GM12874 (cell line): ENCODE data around the gene ASAH2.
A peak's percentile ranks its signal among the peaks of the same experiment; 100 is the strongest.

Experiments used
- TF ChIP-seq, protein P1 (sequence below): IDR thresholded peaks from 2 replicates; pipeline ENCODE4 v1.5.1; 2011; ENCODE audit warnings: low read depth, mild to moderate bottlenecking, control low read depth, low read length, moderate library complexity; ENCODE audit not compliant: insufficient read depth

ASAH2 gene

DNA sequence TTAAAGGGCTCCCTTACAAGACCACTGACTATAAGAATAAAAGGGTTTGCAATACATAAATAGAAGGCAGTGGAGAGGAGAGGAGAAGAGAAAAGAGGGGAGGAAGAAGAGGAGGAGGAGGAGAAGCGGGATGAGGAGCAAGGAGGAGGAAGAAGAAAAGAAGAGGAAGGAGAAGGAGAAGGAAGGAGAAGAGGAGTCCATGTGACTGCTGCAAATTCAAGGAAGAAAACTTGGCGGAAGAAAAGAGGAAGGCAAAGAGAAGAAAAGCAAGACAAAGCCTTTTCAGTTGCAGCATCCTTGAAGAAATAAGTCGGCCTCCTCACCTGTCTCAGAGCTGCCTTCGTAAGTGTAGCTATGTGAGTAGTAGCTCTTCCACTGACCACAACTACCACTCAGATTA, 22.6 kb downstream of the ASAH2 start:
- TF ChIP-seq, protein P1, sequence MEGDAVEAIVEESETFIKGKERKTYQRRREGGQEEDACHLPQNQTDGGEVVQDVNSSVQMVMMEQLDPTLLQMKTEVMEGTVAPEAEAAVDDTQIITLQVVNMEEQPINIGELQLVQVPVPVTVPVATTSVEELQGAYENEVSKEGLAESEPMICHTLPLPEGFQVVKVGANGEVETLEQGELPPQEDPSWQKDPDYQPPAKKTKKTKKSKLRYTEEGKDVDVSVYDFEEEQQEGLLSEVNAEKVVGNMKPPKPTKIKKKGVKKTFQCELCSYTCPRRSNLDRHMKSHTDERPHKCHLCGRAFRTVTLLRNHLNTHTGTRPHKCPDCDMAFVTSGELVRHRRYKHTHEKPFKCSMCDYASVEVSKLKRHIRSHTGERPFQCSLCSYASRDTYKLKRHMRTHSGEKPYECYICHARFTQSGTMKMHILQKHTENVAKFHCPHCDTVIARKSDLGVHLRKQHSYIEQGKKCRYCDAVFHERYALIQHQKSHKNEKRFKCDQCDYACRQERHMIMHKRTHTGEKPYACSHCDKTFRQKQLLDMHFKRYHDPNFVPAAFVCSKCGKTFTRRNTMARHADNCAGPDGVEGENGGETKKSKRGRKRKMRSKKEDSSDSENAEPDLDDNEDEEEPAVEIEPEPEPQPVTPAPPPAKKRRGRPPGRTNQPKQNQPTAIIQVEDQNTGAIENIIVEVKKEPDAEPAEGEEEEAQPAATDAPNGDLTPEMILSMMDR: no peak

DNA sequence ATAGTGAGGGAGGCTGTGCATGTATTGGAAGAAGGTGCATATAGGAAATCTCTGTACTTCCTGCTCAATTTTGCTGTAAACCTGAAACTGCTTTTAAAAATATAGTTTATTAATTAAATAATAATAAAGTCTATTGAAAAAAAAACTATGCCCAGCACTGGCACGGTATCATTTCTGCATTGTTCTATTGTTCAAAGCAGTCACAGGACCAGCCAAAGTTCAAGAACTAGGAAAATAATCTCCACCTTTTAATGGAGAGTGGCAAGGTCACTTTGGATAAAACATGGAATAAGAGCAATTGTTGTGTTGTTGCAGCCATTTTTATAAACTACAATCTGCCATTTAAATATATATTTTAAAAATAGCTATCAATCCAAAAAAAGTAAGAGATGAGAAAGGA, 24.7 kb downstream of the ASAH2 start:
- TF ChIP-seq, protein P1: no peak

DNA sequence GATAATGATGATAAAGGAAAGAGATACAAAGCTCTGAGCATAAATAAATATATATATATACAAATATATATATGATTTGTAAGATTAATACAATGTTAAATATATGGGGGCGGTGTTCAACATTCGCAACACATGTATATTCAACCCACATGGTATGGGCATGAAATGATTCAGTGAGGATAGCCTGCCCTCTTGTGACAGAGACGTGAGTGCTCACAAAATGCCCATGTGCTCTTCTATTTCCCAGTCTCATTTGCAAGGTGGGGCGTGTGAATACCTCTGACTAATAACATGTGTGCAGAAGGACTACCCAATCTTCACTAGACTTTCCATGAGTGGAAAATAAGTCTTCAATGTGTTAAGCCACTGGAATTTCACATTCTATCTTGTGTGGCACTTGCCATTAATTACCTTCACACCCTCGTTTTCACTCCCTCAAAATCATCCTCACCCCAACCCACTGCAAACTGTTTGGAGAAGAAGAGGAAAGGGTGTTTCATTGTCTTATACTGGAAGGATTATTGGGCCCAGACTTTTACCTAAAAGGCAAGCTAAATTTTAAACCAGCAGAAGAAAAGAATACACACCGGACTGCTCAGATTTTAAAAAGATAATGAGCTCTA, 26.9 kb downstream of the ASAH2 start:
- TF ChIP-seq, protein P1: peak; percentile 60

DNA sequence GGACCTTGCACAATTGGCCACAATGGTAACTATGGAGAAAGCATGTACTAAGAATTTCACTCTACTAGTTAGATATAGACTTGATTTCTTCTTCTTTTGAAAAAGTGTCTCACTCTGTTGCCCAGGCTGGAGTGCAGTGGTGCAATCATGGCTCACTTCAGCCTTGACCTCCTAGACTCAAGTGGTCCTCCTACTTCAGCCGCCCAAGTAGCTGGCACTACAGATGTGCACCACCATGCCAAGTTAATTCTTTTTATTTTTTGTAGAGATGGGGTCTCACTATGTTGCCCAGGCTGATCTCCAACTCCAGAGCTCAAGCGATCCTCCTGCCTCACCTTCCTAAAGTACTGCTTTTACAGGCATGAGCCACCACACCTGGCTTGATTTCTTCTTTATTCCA, 29.1 kb downstream of the ASAH2 start:
- TF ChIP-seq, protein P1: no peak

DNA sequence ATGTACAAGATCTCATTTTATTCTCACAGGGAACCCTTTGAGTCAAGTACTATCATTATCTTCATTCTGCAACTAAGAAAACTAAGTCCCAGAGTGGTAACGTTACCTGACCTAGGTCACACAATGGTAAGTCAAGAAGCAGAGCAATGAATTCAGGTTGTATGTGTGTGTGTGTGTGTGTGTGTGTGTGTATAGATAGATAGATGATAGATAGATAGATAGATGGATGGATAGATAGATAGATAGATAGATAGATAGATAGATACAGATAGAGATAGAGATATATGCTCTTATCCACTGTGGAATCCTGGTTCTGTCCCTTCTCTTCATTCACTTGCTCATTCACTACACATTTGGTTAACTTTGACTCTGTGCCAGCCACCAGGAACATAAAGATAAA, 29.8 kb downstream of the ASAH2 start:
- TF ChIP-seq, protein P1: no peak

DNA sequence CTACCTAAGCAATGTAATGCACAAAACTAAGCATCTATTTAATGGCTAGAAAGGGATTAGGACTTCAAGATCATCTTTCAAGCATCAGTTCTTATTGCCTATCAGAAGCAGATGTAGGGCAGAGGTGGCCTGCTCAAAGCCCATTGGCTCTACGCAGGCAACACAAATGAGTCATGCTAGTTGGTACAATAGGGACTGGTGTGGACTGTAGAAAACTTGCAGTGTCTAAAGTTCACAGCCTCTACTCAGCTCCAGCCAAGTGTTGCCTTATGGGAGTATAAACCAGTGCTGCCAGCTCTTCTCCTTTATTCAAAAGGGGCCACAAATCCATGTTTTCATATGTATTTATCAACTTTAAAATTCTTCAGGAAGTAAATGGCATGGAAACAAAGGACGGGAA, 31.7 kb downstream of the ASAH2 start:
- TF ChIP-seq, protein P1: no peak

DNA sequence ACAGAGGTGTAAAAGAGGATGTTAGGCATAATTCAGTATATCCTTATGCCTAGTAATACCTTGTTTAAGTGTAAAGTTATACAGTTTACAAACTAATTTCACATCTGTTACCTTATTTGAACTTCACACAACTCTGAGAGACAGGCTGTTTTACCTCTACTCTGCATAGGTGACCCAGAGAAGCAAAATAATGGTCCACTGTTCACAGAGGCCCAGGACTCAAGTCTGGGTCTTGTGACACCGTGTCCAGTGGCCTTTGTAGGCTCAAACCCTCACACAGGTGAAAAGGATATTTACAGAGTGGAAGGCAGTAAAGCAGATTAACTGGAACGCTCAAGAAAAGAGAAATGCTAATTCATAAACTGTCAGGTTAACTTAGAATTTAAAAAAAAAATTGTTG, 32.1 kb downstream of the ASAH2 start:
- TF ChIP-seq, protein P1: no peak
